GM18909 (cell line): Measurements from ENCODE around the gene PCDHGA8.
"Not testable (repeated sequence)": the region's sequence is repeated elsewhere in the genome, so short reads cannot be mapped to it uniquely, and the experiment has no call there.

Experiments used
- ATAC-seq: cut with Tn5 transposase; IDR thresholded peaks from one replicate; pipeline ENCODE4 v1.9.1; 2021; ENCODE audit warnings: mild to moderate bottlenecking; ENCODE audit not compliant: unreplicated experiment, poor library complexity

The PCDHGA8 gene

DNA sequence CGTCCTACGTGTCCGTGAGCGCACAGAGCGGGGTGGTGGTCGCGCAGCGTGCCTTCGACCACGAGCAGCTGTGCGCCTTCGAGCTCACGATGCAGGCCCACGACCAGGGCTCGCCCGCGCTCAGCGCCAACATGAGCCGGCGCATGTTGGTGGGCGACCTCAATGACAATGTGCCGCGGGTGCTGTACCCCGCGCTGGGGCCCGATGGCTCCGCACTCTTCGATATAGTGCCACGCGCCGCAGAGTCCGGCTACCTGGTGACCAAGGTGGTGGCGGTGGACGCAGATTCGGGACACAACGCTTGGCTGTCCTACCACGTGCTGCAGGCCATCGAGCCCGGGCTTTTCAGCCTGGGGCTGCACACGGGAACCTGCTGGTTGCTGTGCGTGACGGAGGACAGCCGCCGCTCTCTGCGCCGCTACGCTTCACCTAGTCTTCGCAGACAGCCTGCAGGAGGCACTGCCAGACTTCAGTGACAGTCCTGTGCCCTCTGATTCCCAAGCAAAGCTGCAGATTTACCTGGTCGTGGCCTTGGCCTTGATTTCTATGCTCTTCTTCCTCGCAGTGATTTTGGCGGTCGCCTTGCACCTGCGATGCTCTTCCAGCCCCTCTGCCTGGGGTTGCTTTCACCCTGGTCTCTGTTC lies 35.5 kb downstream of the PCDHGA8 start:
- ATAC-seq: no peak

DNA sequence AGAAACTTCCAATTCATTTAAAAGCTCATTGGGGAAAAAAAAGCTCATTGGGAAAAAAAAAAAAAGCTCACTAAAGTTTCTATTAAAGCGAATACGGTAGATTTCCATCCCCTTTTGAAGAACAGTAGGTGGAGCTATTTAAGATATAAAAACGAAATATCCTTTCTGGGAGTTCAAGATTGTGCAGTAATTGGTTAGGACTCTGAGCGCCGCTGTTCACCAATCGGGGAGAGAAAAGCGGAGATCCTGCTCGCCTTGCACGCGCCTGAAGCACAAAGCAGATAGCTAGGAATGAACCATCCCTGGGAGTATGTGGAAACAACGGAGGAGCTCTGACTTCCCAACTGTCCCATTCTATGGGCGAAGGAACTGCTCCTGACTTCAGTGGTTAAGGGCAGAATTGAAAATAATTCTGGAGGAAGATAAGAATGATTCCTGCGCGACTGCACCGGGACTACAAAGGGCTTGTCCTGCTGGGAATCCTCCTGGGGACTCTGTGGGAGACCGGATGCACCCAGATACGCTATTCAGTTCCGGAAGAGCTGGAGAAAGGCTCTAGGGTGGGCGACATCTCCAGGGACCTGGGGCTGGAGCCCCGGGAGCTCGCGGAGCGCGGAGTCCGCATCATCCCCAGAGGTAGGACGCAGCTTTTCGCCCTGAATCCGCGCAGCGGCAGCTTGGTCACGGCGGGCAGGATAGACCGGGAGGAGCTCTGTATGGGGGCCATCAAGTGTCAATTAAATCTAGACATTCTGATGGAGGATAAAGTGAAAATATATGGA lies 38.1 kb downstream of the PCDHGA8 start, which contains the start of gene PCDHGA12:
Gene PCDHGA12 (plus strand): TSS at position 176 of the 782 bp plus-strand sequence. CDS start 253 bp downstream, at position 429.
- peak; percentile 81 for ATAC-seq

DNA sequence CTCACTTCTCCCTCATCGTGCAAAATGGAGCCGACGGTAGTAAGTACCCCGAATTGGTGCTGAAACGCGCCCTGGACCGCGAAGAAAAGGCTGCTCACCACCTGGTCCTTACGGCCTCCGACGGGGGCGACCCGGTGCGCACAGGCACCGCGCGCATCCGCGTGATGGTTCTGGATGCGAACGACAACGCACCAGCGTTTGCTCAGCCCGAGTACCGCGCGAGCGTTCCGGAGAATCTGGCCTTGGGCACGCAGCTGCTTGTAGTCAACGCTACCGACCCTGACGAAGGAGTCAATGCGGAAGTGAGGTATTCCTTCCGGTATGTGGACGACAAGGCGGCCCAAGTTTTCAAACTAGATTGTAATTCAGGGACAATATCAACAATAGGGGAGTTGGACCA lies 38.9 kb downstream of the PCDHGA8 start:
- no peak for ATAC-seq

- ATAC-seq: not testable (repeated sequence)
Observed at GRCh38 chr5:141432308-141432707, 39.9 kb downstream of the PCDHGA8 start.

DNA sequence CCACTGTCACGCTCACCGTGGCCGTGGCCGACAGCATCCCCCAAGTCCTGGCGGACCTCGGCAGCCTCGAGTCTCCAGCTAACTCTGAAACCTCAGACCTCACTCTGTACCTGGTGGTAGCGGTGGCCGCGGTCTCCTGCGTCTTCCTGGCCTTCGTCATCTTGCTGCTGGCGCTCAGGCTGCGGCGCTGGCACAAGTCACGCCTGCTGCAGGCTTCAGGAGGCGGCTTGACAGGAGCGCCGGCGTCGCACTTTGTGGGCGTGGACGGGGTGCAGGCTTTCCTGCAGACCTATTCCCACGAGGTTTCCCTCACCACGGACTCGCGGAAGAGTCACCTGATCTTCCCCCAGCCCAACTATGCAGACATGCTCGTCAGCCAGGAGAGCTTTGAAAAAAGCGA lies 40.3 kb downstream of the PCDHGA8 start:
- not testable (repeated sequence) for ATAC-seq

- ATAC-seq: no peak
Observed at GRCh38 chr5:141434006-141434405, 41.6 kb downstream of the PCDHGA8 start.

- ATAC-seq: no peak
Observed at GRCh38 chr5:141437221-141437620, 44.8 kb downstream of the PCDHGA8 start.

GRCh38 chr5:141439411-141440141 lies 47.1 kb downstream of the PCDHGA8 start:
- no peak for ATAC-seq

GRCh38 chr5:141440341-141440740 lies 47.9 kb downstream of the PCDHGA8 start:
- ATAC-seq: no peak

GRCh38 chr5:141441571-141442170 lies 49.2 kb downstream of the PCDHGA8 start:
- ATAC-seq: no peak
